ENCODE results near the gene NID1.
"Not testable (repeated sequence)": the region's sequence is repeated elsewhere in the genome, so short reads cannot be mapped to it uniquely, and the experiment has no call there.

GRCh38 chr1:236003058-236003457 lies 61.8 kb downstream of the NID1 start:
- TF ChIP-seq, protein P1, sequence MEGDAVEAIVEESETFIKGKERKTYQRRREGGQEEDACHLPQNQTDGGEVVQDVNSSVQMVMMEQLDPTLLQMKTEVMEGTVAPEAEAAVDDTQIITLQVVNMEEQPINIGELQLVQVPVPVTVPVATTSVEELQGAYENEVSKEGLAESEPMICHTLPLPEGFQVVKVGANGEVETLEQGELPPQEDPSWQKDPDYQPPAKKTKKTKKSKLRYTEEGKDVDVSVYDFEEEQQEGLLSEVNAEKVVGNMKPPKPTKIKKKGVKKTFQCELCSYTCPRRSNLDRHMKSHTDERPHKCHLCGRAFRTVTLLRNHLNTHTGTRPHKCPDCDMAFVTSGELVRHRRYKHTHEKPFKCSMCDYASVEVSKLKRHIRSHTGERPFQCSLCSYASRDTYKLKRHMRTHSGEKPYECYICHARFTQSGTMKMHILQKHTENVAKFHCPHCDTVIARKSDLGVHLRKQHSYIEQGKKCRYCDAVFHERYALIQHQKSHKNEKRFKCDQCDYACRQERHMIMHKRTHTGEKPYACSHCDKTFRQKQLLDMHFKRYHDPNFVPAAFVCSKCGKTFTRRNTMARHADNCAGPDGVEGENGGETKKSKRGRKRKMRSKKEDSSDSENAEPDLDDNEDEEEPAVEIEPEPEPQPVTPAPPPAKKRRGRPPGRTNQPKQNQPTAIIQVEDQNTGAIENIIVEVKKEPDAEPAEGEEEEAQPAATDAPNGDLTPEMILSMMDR (IDR thresholded peaks at IDR 0.05; ENCODE audit: extremely low read depth in 1 of 2, insufficient read depth in 1 of 2, low read depth in 1 of 2, low read length in 2 of 2), result not testable (repeated sequence)
- TF ChIP-seq EZH2 (IDR thresholded peaks at IDR 0.05; ENCODE audit: borderline replicate concordance, low read depth, low read length, severe bottlenecking); POLR2AphosphoS5 (IDR thresholded peaks at IDR 0.05; ENCODE audit: insufficient read depth, low read depth, low read length); JUN (IDR thresholded peaks at IDR 0.05; ENCODE audit: borderline replicate concordance, insufficient read depth, insufficient read length, low read depth); GATA2 (IDR thresholded peaks at IDR 0.05; ENCODE audit: insufficient read depth, insufficient read length, low read depth, low read length); MYC (IDR thresholded peaks at IDR 0.05; ENCODE audit: low read depth, low read length); POLR2A (IDR thresholded peaks at IDR 0.05; ENCODE audit: low read depth, low read length); MAX (IDR thresholded peaks at IDR 0.05; ENCODE audit: insufficient read depth, insufficient read length); FOS (IDR thresholded peaks at IDR 0.05; ENCODE audit: borderline replicate concordance, insufficient read depth, low read length): not testable (repeated sequence)

Data from endothelial cell of umbilical vein (primary cell).